ENCODE data around the gene CFAP45. TPM values are rescaled to one million over a fixed set of nuclear protein-coding genes. Genes with fewer than 3 reads are reported as not detected.
A peak's percentile ranks its signal among the peaks of the same experiment; 100 is the strongest.

The CFAP45 gene
- polyA plus RNA-seq, 1 experiment = 0.56 TPM

DNA sequence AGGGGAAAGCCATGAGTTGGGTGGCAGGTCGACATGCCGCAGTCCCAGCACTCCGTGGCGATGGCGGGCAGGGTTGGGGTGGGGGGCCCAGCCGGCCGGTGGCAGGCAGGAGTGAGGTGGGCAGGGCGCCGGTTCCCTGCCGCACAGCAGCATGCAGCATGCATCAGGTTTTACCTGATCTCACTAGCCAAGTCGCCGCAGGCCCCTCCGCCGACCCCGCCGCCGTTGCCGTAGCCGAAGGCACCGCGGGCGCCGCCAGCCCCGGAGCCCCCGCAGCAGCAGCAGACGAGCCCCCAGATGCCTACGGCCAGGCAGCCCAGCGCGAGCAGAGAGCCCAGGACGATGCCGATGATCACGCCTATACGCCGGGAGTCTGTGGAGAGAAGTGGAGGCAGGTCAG is 44.3 kb downstream of the CFAP45 start:
- CTCF ChIA-PET = interaction anchor here (0.7 to 1.5 kb wide), 4 partner anchors 11 to 57 kb away, joined by 3 to 6 read pairs (median 3); no protein-coding TSS in a partner anchor
- POLR2A ChIA-PET = no interaction called here
- H3K4me3 ChIP-seq (ENCODE audit: low read depth, low read length) = peak overlapping the region; percentile 66; the same call in 1 of the 2 replicates

DNA sequence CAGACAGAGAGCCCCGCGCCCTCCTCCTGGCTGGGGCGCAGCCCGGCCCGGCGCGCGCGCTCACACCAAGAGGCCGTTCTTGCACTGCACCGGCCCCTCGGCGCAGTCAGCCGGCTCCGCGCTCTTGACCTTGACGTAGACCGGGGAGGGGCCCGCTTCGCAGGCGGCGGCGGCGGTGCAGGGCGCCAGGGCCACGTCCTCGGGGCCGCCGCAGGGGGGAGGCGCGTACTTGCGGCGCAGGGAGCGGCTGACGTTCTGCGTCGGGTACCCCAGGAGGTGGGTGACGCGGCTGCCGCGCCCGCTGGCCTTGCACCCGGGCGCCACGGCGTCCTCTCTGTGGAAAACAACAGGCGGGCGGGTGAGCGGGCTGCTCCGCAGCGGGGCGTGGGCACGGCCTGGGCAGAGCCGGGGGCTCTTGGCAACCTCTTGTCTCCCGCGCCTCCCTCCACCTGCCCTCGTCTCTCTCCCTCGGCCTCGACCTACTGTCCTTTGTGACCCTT is 45.2 kb downstream of the CFAP45 start:
- Histone ChIP-seq H3K4me3 (ENCODE audit: low read depth, low read length) (peak overlapping the region; percentile 66), H3K27me3 (ENCODE audit: control insufficient read depth, insufficient read depth, low read length) (no peaks in the 10 kb centered on the region), H3K36me3 (ENCODE audit: control insufficient read depth, insufficient read depth, low read length) (no peaks in the 10 kb centered on the region)
- ChIA-PET POLR2A (no interaction called here), CTCF (interaction anchor here (0.6 to 2.4 kb wide), 5 partner anchors 18 to 722 kb away, joined by 3 to 8 read pairs (median 5); no protein-coding TSS in a partner anchor)
- TF ChIP-seq, protein P1, sequence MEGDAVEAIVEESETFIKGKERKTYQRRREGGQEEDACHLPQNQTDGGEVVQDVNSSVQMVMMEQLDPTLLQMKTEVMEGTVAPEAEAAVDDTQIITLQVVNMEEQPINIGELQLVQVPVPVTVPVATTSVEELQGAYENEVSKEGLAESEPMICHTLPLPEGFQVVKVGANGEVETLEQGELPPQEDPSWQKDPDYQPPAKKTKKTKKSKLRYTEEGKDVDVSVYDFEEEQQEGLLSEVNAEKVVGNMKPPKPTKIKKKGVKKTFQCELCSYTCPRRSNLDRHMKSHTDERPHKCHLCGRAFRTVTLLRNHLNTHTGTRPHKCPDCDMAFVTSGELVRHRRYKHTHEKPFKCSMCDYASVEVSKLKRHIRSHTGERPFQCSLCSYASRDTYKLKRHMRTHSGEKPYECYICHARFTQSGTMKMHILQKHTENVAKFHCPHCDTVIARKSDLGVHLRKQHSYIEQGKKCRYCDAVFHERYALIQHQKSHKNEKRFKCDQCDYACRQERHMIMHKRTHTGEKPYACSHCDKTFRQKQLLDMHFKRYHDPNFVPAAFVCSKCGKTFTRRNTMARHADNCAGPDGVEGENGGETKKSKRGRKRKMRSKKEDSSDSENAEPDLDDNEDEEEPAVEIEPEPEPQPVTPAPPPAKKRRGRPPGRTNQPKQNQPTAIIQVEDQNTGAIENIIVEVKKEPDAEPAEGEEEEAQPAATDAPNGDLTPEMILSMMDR (IDR thresholded peaks at IDR 0.05; ENCODE audit: insufficient read depth, low read depth, low read length) = no peak
- peak; percentile 39 for DNase-seq (ENCODE audit: low read depth)

More for the DNA sequence above, 44.3 kb downstream of the CFAP45 start:
- TF ChIP-seq, protein P1 (IDR thresholded peaks at IDR 0.05; ENCODE audit: insufficient read depth, low read depth, low read length) = no peak
- Histone ChIP-seq H3K36me3 (ENCODE audit: control insufficient read depth, insufficient read depth, low read length) (no peaks in the 10 kb centered on the region), H3K27me3 (ENCODE audit: control insufficient read depth, insufficient read depth, low read length) (no peaks in the 10 kb centered on the region)
- no peak for DNase-seq (ENCODE audit: low read depth)

- H3K27me3 ChIP-seq (ENCODE audit: control insufficient read depth, insufficient read depth, low read length) = no peaks in the 10 kb centered on the region
- DNase-seq (ENCODE audit: low read depth) = no peak
- POLR2A ChIA-PET = interaction anchor here (1.2 kb wide), 1 partner anchor 24 kb away, joined by 4 read pairs; no protein-coding TSS in a partner anchor
These were observed 45.8 kb downstream of the CFAP45 start for GRCh38 chr1:159854116-159854692.

DNA sequence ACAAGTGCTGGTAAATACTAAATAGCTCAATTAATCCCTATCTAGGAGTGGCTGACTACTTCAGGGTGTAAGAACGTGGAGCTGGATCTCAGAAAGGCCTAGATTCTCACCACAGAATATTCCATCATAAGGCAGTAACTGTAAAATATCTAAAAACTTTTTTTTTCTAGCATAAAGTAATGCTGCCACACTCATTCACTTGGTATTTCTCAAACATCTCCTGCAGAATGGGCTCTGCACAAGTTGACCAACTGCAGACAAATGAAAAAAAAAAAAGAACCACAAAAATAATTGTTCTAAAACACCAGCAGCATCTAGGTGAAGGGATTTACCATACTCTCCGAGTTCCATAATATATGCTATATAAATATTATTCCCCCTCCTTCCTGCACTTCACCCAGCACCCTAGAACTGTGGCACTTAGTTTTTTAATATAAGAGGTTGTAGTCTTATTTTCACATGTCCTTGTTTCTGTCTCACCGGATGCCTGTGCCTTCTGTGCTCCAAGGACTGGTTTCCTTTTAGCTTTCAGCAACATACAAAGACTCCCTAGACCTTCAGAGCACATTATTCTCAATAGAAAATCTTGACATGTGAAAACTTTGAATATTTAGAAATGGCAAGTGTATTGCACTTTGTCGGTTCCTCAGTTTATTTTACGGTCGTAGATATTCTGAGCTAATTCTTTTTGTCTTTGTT is 46.4 kb downstream of the CFAP45 start:
- Histone ChIP-seq H3K4me3 (ENCODE audit: low read depth, low read length) (peak overlapping the region; percentile 66), H3K27me3 (ENCODE audit: control insufficient read depth, insufficient read depth, low read length) (no peaks in the 10 kb centered on the region), H3K36me3 (ENCODE audit: control insufficient read depth, insufficient read depth, low read length) (no peaks in the 10 kb centered on the region)
- DNase-seq (ENCODE audit: low read depth) = no peak
- TF ChIP-seq, protein P1 (IDR thresholded peaks at IDR 0.05; ENCODE audit: insufficient read depth, low read depth, low read length) = no peak
- POLR2A ChIA-PET = interaction anchor here (1.2 kb wide), 1 partner anchor 23 kb away, joined by 4 read pairs; no protein-coding TSS in a partner anchor
- CTCF ChIA-PET = interaction anchor here (0.6 to 2.4 kb wide), 6 partner anchors 17 to 55 kb away, joined by 3 to 8 read pairs (median 4); no protein-coding TSS in a partner anchor

More at GRCh38 chr1:159854116-159854692, 45.8 kb downstream of the CFAP45 start:
- Histone ChIP-seq H3K36me3 (ENCODE audit: control insufficient read depth, insufficient read depth, low read length) (no peaks in the 10 kb centered on the region), H3K4me3 (ENCODE audit: low read depth, low read length) (peak overlapping the region; percentile 66)
- CTCF ChIA-PET = interaction anchor here (0.6 to 2.4 kb wide), 6 partner anchors 18 to 55 kb away, joined by 3 to 8 read pairs (median 4); no protein-coding TSS in a partner anchor
- TF ChIP-seq, protein P1 (IDR thresholded peaks at IDR 0.05; ENCODE audit: insufficient read depth, low read depth, low read length) = no peak

DNA sequence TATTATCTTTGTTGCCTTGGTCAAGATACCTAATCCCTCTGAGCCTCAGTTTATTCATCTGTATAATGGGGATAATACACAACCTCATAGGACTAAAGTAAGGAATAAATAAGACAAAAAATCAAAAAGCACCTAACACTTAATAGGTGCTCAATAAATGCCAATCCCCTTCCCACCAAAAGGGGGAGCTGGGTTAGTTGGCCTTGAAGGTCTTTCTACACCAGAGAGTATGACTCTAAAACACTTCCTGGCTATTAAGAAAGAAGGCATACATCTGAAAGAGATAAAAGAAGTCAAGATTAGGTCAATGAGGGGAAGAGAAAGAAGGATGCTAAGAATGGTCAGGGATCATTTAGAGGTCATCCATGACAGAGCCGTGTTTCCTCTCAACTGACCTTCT is 48.6 kb downstream of the CFAP45 start:
- POLR2A ChIA-PET = no interaction called here
- no peaks in the 10 kb centered on the region for H3K27me3 ChIP-seq (ENCODE audit: control insufficient read depth, insufficient read depth, low read length)
- no peak for DNase-seq (ENCODE audit: low read depth)
- no peak overlapping the region for H3K4me3 ChIP-seq (ENCODE audit: low read depth, low read length)
- TF ChIP-seq, protein P1 (IDR thresholded peaks at IDR 0.05; ENCODE audit: insufficient read depth, low read depth, low read length) = no peak
- no peaks in the 10 kb centered on the region for H3K36me3 ChIP-seq (ENCODE audit: control insufficient read depth, insufficient read depth, low read length)
- CTCF ChIA-PET = interaction anchor here (1.1 to 2.6 kb wide), 6 partner anchors 10 to 53 kb away, joined by 4 to 11 read pairs (median 6); no protein-coding TSS in a partner anchor

Data from BJ (cell line).